ENCODE measurements around the gene BORCS8. TPM values are rescaled to one million over a fixed set of nuclear protein-coding genes. Genes with fewer than 3 reads are reported as not detected.

Gene BORCS8
- total and polyA plus RNA-seq, 7 experiments from 2014 or later: 21.9 to 48.2 (median 28.1) TPM

DNA sequence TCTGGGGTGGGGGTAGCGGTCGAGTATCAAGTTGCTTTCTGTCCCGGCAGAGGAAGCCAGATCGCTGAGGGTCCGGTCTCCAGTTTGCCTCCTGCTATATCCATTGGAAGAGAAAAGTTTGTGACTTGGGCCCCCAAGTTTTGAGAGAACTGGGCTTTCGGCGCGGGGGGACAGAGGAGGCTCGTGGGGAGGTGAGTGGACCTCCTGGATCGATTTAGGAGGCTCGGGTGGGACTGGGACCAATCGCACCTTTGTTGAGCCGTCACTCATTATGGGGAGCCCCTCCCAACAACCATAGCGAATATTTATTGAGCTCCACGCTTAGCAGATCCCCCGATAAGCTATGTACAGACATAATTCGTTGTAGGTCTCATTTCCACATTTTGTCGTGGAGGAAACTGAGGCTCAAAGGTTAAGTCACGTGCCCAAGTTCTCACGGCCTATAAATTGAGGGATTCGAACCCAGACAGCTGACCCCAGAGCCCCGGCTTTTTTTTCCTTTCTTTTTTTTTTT is 1.0 kb upstream of the BORCS8 start:
- peaks cover 13 to 22% of the 10 kb centered on the region in 2 donors for H3K4me1 ChIP-seq (ENCODE audit: control insufficient read depth in 2 of 2, insufficient read depth in 2 of 2, low read length in 2 of 2)
- peaks cover 0 to 30% (median 0%) of the 10 kb centered on the region in 3 experiments for H3K36me3 ChIP-seq (ENCODE audit: control insufficient read depth in 2 of 3, insufficient read depth in 3 of 3, low read length in 3 of 3)
- no peaks in the 10 kb centered on the region for H3K9me3 ChIP-seq (ENCODE audit: control insufficient read depth in 2 of 3, low read length in 3 of 3)
- ATAC-seq: no peak
- POLR2A ChIA-PET: interaction anchor here (0.6 to 6.5 kb wide), 6 partner anchors 10 to 1390 kb away, joined by 3 to 58 read pairs (median 3); partner anchors contain the start of genes COPE, DDX49, GATAD2A and NR2C2AP
- Mint-ChIP-seq H3K36me3 (peaks cover 0 to 14% (median under 1%) of the 10 kb centered on the region in 5 donors), H3K4me1 (peaks cover 23 to 68% (median 45%) of the 10 kb centered on the region in 7 donors), H3K9me3 (peaks cover 0 to 1% (median 0%) of the 10 kb centered on the region in 11 donors), H3K27me3 (no peaks in the 10 kb centered on the region), H3K27ac (peak overlapping the region; percentile 99 to 100 (median 99)), H3K4me3 (peak overlapping the region; percentile 94 to 100 (median 98))
- H3K27me3 ChIP-seq (ENCODE audit: control insufficient read depth in 2 of 2, insufficient read depth in 2 of 2, low read length in 2 of 2): no peaks in the 10 kb centered on the region
- no peak for DNase-seq
- H3K27ac ChIP-seq (ENCODE audit: low read depth, low read length): peak overlapping the region; percentile 100
- CTCF ChIA-PET: interaction anchor here (0.6 kb wide), 2 partner anchors 19 to 29 kb away, joined by 3 read pairs; no protein-coding TSS in a partner anchor
- H3K4me3 ChIP-seq (ENCODE audit: low read length): peak overlapping the region; percentile 100
- intact Hi-C loops (cut with micrococcal nuclease): loop anchor here (1.0 to 10.0 kb wide), 21 partner anchors 10 to 1636 kb away; partner anchors contain the start of genes ARMC6 (in 2 of the 2), ATP13A1 (in 2 of the 2), COPE (in 2 of the 2) and DDX49 (in 2 of the 2)

DNA sequence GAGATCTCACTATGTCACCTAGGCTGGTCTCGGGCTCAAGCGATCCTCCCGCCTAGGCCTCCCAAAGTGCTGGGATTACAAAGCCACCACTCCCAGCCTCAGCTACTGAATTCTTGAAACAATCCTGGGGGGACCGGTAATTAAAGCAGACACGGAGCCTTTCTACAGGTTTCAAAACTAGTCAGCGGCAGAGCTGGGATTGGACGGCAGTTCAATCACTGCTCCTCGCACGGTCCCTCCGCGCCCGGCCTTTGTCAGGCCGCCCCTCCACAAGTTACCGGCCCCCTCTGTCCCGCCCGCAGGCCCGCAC is 229 bp downstream of the BORCS8 start:
- no peaks in the 10 kb centered on the region for H3K27me3 ChIP-seq (ENCODE audit: control insufficient read depth in 2 of 2, insufficient read depth in 2 of 2, low read length in 2 of 2)
- H3K36me3 Mint-ChIP-seq: peaks cover 0 to 16% (median under 1%) of the 10 kb centered on the region in 5 donors
- H3K4me1 Mint-ChIP-seq: peaks cover 25 to 71% (median 48%) of the 10 kb centered on the region in 7 donors
- H3K27me3 Mint-ChIP-seq: no peaks in the 10 kb centered on the region
- H3K4me1 ChIP-seq (ENCODE audit: control insufficient read depth in 2 of 2, insufficient read depth in 2 of 2, low read length in 2 of 2): peaks cover 13 to 22% of the 10 kb centered on the region in 2 donors
- no peaks in the 10 kb centered on the region for H3K9me3 ChIP-seq (ENCODE audit: control insufficient read depth in 2 of 3, low read length in 3 of 3)
- H3K9me3 Mint-ChIP-seq: peaks cover 0 to 1% (median 0%) of the 10 kb centered on the region in 11 donors
- ATAC-seq (no peak), DNase-seq (no peak)
- POLR2A ChIA-PET: interaction anchor here (0.6 to 6.5 kb wide), 4 partner anchors 8 to 298 kb away, joined by 3 to 58 read pairs (median 4); partner anchors contain the start of gene NR2C2AP
- peaks cover 0 to 20% (median 0%) of the 10 kb centered on the region in 3 experiments for H3K36me3 ChIP-seq (ENCODE audit: control insufficient read depth in 2 of 3, insufficient read depth in 3 of 3, low read length in 3 of 3)
- H3K27ac ChIP-seq (ENCODE audit: low read depth, low read length): peak overlapping the region; percentile 100
- intact Hi-C loops (cut with micrococcal nuclease): loop anchor here (1.0 to 10.0 kb wide), 21 partner anchors 12 to 1634 kb away; partner anchors contain the start of genes ARMC6 (in 2 of the 2), ATP13A1 (in 2 of the 2), COPE (in 2 of the 2) and DDX49 (in 2 of the 2)
- peak overlapping the region; percentile 94 to 100 (median 98) for H3K4me3 Mint-ChIP-seq
- peak overlapping the region; percentile 100 for H3K4me3 ChIP-seq (ENCODE audit: low read length)
- CTCF ChIA-PET: interaction anchor here (0.6 to 2.6 kb wide), 3 partner anchors 16 to 123 kb away, joined by 3 to 7 read pairs (median 4); no protein-coding TSS in a partner anchor
- H3K27ac Mint-ChIP-seq: peak overlapping the region; percentile 99 to 100 (median 99)

DNA sequence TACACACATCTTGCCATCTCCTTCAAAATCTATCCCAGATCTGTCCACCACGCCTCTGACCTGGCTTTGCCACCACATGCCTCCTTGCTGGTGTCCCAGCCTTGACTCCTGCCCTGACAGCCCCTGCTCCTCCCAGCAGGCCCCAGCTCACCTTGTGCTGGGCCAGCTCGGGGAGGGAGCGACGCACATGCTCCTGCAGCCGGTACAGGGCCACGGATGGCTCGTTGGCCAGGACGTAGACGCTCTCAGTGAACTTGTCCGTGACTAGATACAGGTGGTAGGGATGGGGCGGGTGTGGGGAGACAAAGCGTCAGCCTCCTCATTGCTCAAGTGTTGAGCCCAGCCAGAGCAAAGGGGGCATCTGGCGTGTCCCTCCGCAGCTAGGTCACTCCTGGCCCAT is 5.2 kb downstream of the BORCS8 start:
- Histone ChIP-seq H3K36me3 (ENCODE audit: control insufficient read depth in 2 of 3, insufficient read depth in 3 of 3, low read length in 3 of 3) (peaks cover 0 to 36% (median 0%) of the 10 kb centered on the region in 3 experiments), H3K4me3 (ENCODE audit: low read length) (no peak overlapping the region), H3K4me1 (ENCODE audit: control insufficient read depth in 2 of 2, insufficient read depth in 2 of 2, low read length in 2 of 2) (peaks cover 13 to 22% of the 10 kb centered on the region in 2 donors), H3K27me3 (ENCODE audit: control insufficient read depth in 2 of 2, insufficient read depth in 2 of 2, low read length in 2 of 2) (no peaks in the 10 kb centered on the region), H3K27ac (ENCODE audit: low read depth, low read length) (no peak overlapping the region), H3K9me3 (ENCODE audit: control insufficient read depth in 2 of 3, low read length in 3 of 3) (no peaks in the 10 kb centered on the region)
- ATAC-seq (no peak), DNase-seq (no peak)
- H3K9me3 Mint-ChIP-seq: peaks cover 0 to 2% (median 0%) of the 10 kb centered on the region in 11 donors
- no peaks in the 10 kb centered on the region for H3K27me3 Mint-ChIP-seq
- peak overlapping the region in 3 of 9 donors; percentile 44 to 71 (median 44) for H3K27ac Mint-ChIP-seq
- peaks cover 20 to 49% (median 35%) of the 10 kb centered on the region in 7 donors for H3K4me1 Mint-ChIP-seq
- ChIA-PET CTCF (no interaction called here), POLR2A (no interaction called here)
- no peak overlapping the region for H3K4me3 Mint-ChIP-seq
- intact Hi-C loops (cut with micrococcal nuclease): loop anchor here (1.0 to 2.0 kb wide), 2 partner anchors 39 to 304 kb away; no protein-coding TSS in a partner anchor
- H3K36me3 Mint-ChIP-seq: peaks cover 6 to 31% (median 9%) of the 10 kb centered on the region in 5 donors

DNA sequence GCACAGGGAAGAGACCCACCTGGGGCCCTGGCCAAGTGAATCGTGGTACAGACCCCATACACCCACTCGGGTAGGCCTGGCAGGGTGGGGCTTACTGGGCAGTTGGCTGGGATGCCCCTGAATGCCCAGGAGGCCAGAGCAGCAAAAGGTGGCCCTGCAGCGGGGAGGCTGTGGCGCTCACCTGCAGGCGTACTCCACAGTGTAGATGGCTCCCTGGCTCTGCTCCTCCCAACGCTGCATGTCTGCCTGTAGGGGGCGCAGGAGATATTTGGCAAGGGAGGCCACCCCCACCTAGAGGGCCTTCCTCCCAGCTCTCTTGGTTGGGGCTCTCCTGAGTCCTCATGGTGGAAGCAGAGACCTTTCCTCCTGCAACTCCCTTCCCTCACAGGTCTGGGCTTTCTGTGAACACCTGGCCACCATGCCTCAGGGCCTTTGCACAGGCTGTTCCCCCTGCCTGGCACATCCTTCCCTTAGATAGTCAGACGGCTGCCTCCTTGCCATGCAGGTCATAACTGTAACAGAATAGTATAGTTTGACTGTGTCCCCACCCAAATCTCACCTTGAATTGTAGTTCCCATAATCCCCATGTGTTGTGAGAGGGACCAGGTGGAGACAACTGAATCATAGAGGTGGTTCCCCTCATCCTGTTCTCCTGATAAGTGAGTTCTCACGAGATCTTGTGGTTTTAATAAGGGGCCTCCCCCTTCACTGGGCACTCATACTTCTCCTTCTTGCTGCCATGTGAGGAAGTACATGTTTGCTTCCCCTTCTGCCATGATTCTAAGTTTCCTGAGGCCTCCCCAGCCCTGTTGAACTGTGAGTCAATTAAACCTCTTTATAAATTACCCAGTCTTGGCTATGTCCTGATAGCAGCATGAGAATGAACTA is 5.9 kb downstream of the BORCS8 start:
- intact Hi-C loops (cut with micrococcal nuclease): loop anchor here (1.0 to 2.0 kb wide), 2 partner anchors 39 to 305 kb away; no protein-coding TSS in a partner anchor
- Mint-ChIP-seq H3K27ac (peak overlapping the region in 6 of 9 donors; percentile 22 to 74 (median 62)), H3K4me1 (peaks cover 20 to 43% (median 30%) of the 10 kb centered on the region in 7 donors), H3K27me3 (no peaks in the 10 kb centered on the region), H3K36me3 (peaks cover 6 to 35% (median 9%) of the 10 kb centered on the region in 5 donors), H3K4me3 (no peak overlapping the region), H3K9me3 (peaks cover 0 to 2% (median 0%) of the 10 kb centered on the region in 11 donors)
- DNase-seq: peak; percentile 29 to 70 (median 58)
- Histone ChIP-seq H3K4me3 (ENCODE audit: low read length) (no peak overlapping the region), H3K27me3 (ENCODE audit: control insufficient read depth in 2 of 2, insufficient read depth in 2 of 2, low read length in 2 of 2) (no peaks in the 10 kb centered on the region), H3K36me3 (ENCODE audit: control insufficient read depth in 2 of 3, insufficient read depth in 3 of 3, low read length in 3 of 3) (peaks cover 0 to 40% (median 0%) of the 10 kb centered on the region in 3 experiments), H3K9me3 (ENCODE audit: control insufficient read depth in 2 of 3, low read length in 3 of 3) (no peaks in the 10 kb centered on the region), H3K27ac (ENCODE audit: low read depth, low read length) (no peak overlapping the region), H3K4me1 (ENCODE audit: control insufficient read depth in 2 of 2, insufficient read depth in 2 of 2, low read length in 2 of 2) (peaks cover 12 to 20% of the 10 kb centered on the region in 2 donors)
- POLR2A ChIA-PET: no interaction called here
- CTCF ChIA-PET: interaction anchor here (1.3 kb wide), 1 partner anchor 39 kb away, joined by 5 read pairs; no protein-coding TSS in a partner anchor
- ATAC-seq: peak; percentile 86

DNA sequence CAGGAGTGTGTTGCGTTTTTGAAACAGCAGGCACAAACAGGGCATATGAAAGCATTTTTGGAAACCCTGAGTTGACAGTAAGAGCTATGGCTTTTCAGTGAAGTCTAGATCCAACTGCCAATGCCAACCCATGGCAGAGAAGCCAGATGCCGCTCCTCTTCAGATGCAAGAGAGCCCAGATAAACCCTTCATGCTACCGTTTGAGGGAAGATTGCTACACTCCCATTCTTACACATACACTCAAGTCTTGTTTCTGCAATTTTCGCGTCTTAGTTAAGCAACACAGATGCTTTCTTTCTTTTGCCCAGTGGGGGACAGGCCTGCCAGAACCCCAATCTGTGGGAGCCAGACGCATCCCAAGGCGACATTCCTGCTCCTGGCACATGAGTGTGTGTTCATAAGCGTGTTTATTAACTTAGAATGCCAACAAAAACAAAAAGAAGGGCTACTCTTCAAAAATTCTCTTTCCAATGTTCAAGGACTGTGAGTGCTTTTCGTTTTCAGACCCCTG is 10.4 kb downstream of the BORCS8 start:
- intact Hi-C loops (cut with micrococcal nuclease): no loop called here
- no peak overlapping the region for H3K4me3 Mint-ChIP-seq
- Histone ChIP-seq H3K9me3 (ENCODE audit: control insufficient read depth in 2 of 3, low read length in 3 of 3) (no peaks in the 10 kb centered on the region), H3K36me3 (ENCODE audit: control insufficient read depth in 2 of 3, insufficient read depth in 3 of 3, low read length in 3 of 3) (peaks cover 0 to 76% (median 0%) of the 10 kb centered on the region in 3 experiments), H3K4me3 (ENCODE audit: low read length) (no peak overlapping the region), H3K27me3 (ENCODE audit: control insufficient read depth in 2 of 2, insufficient read depth in 2 of 2, low read length in 2 of 2) (no peaks in the 10 kb centered on the region), H3K27ac (ENCODE audit: low read depth, low read length) (no peak overlapping the region), H3K4me1 (ENCODE audit: control insufficient read depth in 2 of 2, insufficient read depth in 2 of 2, low read length in 2 of 2) (no peaks in the 10 kb centered on the region)
- no peak for DNase-seq
- H3K27me3 Mint-ChIP-seq: no peaks in the 10 kb centered on the region
- ChIA-PET CTCF (no interaction called here), POLR2A (no interaction called here)
- H3K27ac Mint-ChIP-seq: peak overlapping the region in 1 of 9 donors; percentile 38
- H3K4me1 Mint-ChIP-seq: peaks cover 6 to 12% (median 8%) of the 10 kb centered on the region in 7 donors
- H3K36me3 Mint-ChIP-seq: peaks cover 6 to 38% (median 10%) of the 10 kb centered on the region in 5 donors
- ATAC-seq: no peak
- H3K9me3 Mint-ChIP-seq: peaks cover 0 to under 1% (median 0%) of the 10 kb centered on the region in 11 donors
